ENCODE results near the gene F13A1.
"Not testable (repeated sequence)": the region's sequence is repeated elsewhere in the genome, so short reads cannot be mapped to it uniquely, and the experiment has no call there.

F13A1 gene

DNA sequence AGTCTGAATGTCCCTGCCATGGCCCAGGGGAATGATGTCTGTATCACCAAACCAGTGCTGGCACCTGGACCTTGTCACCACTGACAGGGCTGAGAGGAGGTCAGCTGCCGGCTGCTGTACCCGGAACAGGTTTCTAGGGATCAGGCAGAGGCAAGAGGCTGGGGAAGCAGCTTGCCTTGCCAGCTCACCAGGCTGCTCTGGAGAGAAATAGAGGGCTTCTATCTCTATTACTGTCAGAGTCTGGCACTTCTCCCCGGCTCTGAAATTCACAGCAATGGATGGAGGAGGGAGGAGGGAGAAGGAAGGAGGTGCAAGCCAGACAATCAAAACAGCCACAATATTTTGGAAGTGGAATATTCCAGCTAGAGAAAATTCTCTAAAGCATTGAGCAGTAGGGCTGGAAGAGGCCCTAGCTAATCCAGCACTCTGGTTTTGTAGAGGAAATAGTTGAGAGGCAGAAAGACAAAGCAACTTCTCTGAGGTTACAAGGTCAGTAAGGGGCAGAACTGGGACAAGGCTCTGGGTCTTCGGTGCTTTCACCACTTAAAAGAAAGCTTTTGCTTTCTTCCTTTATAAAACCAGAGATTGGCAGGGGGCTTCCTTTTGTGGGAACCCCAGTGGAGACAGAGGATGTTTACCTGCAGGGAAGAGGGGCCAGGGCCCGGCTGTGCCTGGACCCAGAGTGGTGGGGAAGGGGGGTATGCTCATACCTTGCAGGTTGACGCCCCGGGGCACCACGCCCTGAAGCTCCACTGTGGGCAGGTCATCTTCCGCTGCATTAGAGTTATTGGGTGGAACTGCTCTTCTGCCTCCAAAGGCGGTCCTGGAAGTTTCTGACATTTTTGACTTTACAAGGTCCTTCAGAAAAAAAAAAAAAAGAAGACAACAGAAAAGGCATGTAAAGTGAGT lies 2.4 kb downstream of the F13A1 start:
- DNase-seq = no peak

DNA sequence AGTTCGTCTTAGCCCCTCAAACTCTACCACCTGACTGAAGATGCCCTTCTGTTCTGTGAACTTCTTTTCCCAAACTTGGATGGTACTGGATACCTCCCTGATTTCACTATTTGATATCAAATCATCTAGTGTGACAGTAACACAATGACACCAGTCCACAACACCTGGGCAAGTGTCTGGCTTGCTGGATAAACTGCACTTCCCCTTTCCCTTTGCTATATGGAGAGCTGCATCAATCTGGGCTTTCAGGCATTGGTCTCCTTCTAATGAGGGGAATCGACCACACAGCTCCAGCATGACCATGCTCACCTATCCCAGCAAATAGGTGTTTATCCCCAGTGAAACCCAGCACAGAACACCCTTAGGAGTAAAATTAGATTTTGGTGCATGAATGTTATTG lies 3.1 kb downstream of the F13A1 start:
- DNase-seq = no peak

DNA sequence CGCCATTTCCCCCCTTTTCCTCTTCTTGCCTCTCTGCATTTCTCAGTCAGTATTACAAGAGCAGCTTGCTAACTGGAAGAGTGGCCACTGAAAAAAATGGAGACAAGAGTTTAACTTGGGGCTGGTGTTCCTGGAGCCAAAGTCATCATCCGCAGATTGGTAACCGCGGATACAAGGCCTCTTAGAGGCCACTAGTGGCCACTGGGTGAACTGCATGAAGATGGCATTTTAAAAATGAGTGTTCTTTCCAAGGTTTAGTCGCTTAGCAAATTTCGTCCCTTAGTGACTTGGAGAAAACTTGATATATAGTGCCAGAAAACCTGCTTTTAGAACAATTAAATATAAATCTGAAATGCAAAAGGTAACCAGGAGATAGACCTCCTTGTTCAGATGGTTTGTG lies 4.8 kb downstream of the F13A1 start:
- no peak for DNase-seq

DNA sequence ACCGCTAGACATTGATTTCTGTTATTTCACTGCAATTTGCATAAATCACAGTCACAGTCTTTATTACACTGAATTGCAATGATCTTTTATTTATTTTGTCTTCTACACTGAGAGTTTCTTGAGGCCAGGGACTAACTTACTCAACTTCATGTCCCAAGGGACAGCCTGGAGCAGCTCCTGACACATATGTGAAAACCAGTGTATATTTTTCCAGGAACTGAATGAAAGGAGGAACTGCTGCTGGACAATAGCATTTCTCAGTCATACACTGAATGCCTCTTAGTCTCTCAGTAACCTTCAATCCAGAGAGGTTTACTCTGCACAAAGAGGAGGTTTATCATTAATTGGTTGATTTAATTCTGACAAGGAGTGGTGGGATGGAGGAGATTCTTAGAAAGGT lies 5.9 kb downstream of the F13A1 start:
- DNase-seq = no peak

DNA sequence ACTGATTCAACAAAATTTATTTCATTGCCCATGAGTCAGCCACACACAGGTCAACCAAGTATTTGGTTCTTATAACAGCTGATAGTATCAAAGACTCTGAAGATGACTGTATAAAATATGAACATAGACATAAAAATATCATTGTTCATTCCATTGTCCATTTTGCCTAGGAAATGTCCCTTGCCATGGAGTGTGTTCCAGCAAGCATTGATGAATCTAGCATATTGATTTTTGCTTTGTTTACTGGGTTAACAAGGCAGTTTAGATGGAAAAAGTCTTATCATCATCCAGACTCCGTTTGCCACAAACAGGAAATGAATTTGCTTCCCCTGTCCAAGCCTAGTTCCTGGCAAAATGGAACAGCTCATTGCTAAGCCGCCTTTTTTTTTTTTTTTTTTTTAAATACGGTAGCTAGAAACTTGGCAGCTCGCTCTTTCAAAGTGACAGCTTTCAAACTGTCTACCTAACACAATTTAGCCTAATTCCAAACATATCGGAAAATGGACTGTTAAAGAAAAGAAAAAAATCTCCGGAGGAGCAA lies 7.5 kb downstream of the F13A1 start:
- DNase-seq = no peak

DNA sequence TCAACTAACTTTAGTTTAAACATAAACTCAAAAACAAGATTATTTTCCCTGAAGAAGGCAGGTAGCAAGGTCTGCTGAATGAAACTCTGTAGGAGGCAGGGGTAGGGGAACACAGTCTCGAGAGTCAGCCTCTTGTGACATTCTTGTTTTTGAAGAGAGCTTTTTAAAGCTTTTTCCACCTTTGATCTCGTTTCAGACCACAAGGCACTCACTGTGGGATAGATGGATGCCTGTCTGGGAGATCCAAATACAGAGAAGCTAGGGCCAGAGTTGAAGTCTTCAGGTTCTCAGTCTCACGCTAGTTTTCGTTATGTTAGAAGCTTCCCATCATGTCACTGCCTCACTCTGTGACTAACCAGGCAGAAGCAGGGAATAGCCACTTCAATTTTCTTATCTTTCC lies 14.9 kb downstream of the F13A1 start:
- DNase-seq = no peak

DNA sequence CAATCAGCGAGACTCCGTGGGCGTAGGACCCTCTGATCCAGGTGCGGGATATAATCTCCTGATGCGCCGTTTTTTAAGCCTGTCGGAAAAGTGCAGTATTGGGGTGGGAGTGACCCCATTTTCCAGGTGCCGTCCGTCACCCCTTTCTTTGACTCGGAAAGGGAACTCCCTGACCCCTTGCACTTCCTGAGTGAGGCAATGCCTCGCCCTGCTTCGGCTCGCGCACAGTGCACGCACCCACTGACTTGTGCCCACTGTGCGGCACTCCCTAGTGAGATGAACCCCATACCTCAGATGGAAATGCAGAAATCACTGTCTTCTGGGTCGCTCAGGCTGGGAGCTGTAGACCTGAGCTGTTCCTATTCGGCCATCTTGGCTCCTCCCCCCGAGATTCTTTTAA lies 20.1 kb downstream of the F13A1 start:
- not testable (repeated sequence) for DNase-seq

DNA sequence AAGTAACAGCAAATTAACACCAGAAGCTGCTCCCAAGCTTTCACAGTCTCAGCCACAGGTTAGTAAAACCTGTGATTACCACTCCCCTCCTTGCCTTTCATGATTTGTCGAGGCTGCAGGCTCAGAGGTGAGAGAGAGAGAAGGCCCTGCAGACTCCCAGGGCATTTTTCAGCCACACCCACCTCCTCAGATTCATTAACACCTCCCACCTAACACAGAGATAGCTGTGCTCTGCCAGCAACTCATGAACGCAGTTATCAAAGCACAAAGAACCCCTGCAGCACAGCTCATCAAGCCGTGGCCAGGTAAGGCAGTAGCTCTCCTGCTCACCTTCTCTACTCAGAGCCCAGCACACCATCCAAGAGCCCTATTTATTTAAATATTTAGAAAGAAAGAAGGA lies 27.1 kb downstream of the F13A1 start:
- no peak for DNase-seq

DNA sequence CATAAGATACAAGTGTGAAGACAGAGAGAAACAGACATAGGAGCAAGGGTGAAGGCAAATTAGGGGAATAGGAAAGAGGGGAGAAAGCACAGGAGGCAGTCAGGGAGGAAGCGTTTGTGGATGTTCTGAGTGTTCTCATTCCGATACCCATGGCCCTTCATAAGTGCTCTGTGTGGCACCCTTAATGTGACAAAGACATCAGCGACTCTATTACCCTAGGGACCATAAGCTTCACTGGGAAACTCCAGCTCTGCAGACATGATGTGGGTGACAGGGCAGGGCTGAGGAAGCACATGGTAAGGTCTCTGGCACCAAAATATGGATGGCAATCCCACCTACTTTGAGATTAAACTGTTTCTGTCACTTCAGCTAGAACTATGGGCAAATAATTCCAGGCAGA lies 33.0 kb downstream of the F13A1 start:
- no peak for DNase-seq

DNA sequence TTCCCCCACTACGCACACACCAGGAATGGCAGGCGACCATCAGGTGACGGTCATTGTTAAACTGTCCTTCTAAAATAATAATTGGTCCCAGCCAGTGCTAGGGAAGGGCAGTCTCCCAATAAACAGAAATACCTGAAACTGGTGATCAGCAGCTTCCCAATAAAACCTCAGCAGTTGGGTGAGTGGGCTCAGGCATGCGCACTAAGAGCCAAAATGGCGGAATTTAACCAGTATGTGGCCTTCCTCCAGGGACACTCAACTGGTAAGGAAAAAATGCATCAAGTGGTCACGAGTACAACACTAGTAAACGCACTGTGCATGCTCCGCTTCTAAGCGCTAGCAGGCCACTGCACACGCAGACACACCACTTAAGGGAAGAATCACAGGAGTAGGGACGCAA lies 34.8 kb downstream of the F13A1 start:
- no peak for DNase-seq

DNA sequence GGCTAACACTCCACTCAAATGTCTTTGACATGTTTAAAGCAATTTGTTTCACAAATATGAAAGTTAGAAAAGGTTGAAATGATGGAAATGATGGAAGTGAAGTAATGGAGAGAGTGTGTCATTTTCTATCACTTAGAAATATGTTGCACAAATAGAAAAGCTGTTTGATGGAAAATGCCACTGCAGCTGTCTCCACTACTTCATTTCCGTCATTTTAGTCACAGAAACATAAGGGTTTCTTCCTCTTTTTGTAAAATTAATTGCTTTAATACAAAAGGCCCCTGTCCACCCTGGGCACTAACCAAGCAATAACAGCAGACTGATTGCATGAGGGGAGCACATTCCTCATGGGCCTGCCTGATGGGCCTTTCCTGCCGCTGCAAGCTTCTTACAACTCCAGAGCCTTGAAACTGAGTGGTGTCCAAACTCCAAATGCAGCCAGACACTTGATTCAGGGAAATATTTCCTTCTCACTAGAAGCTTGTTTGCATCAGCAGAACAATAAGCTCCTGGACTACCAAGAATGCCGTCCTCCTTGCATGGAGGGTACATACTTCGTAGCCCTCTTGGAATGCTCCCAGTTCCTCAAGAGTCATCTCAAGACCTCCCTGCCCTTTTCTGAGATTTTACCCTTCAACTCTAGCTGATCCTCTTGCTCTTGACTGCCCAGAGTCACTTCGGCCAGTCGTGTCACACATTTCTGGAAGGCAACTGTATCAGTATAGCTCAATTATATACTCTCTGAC lies 36.1 kb downstream of the F13A1 start:
- DNase-seq = no peak

DNA sequence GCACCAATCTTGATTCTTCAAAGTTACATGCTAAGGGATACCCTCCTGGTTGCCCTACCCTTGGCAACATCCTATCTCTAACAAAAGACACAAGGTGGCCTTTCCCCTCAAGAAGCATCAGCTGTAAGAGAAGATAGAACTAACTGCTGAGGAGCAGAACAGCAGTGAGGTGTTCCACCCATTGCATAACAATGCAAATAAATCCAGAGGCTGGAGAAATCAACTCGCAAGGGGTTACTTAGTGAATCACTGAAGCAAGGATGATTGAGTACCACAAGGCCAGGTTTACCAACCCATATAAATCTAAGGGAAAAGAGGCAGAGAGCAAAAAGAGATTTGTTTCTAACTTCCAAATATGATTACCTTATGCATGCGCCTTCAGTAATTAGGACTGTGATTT lies 36.7 kb downstream of the F13A1 start:
- no peak for DNase-seq

DNA sequence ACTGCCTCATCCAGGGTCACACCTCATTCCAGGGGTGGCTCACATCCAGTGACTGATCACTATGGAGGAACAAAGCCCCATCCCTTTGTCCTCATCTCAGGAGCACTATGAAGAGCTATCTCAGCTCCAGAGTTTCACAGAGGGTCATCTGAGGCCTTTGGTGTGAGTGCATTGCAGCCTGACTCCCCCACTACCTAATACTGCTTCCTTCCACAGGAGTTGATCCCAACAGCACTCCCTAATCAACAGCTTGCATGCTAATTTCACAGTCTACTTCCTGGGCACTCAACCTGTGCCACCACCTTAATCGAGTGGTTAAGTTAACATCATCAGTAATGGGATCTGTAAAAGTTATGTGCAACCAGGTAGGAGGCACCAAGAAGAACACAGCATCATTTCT lies 37.7 kb downstream of the F13A1 start:
- DNase-seq = no peak

DNA sequence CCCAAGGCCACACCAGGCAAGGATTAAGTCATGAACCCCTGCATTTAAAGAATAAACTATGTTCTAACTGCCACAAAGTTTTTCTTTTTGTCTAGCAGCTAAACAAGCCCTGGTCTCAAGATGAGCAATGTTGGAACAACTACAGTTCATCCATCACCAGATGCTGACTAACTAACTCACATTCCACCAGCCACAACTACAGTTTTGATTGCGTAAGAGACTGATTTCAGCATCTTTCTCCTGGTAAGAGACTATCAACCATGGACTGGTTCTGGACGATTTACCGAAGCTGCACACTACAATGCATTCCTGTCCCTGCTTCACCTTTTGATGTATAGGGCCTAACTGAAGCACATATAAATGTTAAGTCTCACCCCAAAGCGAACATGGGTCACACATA lies 43.0 kb downstream of the F13A1 start:
- no peak for DNase-seq

DNA sequence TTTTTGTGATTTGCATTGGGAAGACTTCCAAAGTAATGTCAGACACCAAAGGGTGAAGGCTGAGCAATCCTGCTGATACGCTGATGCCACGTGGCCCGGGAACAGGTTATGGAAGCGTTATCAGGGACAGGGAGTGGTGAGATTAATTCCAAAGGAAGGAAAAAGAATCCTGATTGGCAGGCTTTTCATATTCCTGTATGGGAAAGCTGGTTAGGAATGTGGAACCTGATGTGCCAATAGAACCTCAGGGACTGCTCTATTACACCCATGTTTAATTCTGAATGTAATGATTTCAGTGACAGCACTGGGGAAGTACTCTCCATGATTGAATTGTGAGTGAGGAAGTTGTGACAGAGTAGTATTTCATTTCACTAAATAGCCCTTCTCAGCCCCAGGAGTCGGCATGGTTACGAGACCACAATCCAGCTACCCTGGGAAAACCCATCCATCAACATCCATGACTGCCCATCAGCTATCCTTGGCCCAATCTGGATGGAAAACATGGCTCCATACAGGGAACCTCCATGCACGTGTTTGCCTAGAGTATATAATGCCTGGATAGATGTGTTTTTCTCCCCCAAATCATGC lies 49.4 kb downstream of the F13A1 start:
- no peak for DNase-seq

DNA sequence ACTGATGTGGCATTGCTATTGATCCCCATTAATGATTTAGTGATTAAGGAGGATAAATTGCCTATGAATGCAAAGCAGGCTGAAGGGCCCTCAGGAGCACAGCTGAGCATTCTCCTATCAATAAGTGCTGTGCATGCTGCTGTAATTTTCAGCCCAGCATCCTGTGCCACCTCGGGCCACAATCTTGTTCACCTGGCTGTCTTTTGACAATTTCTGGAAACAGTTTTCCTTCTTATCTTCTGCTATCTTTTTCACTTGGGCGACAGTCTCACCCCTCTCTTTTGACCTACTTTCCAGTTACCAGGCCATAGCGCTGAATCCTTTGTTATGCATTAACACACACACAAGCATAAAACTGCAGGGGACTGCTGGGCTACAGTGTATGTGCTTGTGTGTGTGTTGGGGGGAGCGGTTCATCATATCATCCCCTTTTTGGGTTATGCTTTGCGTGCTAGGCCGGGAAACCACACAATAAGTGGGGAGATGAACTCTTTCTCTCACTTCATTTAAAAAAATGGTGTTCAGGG lies 60.2 kb downstream of the F13A1 start:
- no peak for DNase-seq

DNA sequence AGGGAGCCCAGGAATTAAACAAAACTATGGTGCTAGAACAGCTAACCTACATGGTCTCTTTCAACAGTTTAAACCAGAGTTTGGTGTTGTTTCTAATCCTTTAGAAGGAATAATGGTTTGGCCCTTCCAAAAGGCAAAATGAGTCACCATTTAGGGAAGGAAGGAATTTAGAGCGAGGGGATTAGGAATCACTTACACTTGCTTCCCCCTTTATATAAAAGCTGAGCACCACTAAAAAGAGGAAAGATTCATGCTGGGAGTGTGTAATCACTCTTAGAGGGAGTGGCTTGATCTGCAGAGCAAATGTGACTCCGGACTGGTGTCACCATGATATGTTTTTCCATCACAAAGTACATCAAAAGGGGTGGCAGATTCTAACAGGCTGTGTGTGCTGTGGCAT lies 63.6 kb downstream of the F13A1 start:
- no peak for DNase-seq

DNA sequence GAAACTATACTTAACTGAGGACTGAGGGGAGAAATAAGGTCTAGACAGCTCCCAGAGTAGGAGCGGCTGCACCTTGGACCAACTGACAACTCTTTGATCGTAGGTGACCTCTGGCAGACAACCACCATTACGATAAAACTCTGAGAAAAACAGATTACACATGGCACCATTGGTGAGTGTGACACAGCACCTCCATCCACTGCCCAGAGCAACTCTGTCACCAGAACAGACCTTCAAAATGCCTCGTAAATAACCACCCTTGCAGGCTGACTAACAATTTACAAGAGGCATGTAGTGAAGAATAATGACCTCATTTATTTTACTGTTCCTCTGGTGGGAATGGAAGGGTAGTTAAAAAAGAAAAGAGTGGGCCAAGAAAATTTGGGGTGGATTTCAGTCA lies 64.2 kb downstream of the F13A1 start:
- no peak for DNase-seq

DNA sequence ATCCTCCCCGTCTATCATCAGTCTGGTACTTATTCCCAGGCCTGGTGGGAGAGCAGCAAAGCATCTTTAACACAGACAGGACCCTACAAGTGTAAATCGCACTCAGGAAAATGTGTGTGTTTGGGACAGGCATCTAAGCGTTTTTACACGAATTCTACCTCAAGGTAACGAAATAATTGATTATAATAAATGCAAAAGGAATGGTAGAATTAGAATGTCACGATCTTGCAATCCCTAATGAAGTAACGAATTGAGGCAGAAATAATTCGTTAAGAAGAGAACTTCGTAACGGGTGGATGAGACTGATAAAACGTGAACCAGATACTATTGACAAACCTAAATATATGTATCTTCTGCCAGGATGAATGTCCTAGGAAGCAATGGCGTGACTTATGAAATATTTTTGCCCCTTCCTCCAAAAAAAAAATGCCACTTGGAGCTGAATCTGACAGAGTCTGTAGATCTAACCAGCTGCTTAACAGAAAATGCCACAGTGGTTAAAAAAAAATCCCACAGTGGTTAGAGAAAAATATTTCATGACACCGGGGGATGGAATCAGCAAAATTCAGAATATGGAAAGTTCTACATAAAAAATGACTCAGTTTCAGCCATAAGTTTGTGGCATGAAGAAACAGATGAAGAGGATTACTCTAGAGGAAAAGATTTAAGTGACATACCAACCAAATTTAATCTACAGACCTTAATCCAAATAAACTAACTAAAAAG lies 68.7 kb downstream of the F13A1 start:
- no peak for DNase-seq

DNA sequence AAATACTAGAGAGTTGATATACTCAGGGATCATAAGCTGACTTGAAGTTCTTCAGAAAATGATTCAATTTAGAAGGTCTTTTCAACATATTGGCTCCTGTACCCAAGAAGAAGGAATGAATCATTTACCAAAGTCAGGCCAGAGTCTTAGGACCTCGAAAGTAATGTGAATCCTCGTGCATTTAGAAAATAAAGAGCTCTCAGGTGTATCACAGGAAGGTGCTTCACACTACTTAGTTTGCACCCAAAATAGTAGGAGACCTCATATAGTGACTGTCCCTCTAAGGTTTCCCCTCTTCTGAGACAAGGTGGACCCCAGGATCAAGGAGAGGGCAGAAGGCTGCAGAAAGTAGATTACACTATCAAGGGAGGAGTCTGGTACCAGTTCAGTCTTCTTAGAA lies 71.8 kb downstream of the F13A1 start:
- DNase-seq = no peak

DNA sequence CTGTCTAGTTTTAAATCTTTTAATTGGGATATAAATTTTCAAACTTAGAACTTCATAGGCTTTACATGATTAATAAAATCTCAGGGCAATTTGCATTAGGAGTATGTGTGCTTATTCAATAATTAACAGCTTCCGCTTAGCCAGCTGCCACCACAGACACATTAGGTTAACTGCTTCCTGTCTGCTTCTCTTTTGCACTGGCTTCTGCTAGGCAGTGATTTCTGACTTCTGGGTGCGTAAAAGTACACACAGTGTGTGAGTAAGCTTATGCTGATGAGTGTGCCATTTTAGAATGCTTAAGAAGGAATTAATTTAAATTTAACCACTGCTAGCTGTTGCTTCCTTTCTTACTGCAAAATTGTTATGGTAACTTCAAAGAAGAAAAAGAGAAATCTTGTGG lies 73.9 kb downstream of the F13A1 start:
- DNase-seq = no peak

DNA sequence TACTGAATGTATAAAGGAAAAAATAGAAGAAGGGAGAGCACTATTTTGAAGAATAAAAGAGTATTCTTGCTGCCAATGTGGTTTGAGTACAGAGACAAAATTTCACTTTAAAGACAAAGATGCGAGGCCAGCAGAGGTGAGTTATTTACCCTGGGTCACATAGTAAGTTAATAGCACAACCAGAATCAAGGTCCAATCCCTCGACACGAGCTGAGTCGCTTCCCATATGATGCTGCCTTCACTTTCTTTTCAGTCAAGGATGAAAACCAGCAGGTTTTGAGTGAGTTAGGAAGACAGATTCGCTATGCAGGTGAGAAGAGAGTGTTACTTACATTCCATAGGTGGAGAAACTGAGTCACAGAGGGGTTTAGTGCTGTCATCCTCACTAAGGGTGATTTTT lies 75.8 kb downstream of the F13A1 start:
- no peak for DNase-seq

DNA sequence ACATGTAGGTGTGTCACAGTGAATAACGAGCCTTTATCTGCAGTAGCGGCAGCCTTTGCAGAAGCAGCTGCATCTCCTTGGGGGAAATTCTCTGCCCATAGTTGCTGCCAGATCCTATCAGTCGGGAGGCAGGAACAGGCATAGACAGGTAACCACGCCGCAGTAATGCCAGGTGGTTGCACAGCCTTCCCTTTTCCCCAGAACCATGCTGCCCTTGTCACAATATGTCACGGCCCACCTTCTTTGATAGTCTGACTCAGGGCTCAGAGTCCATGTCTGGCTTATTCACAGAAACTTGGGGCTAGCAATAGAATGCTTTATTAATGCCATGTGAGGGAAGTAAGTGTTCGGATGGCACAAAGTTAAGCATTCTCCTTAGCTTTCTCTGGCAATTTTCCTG lies 76.6 kb downstream of the F13A1 start:
- no peak for DNase-seq
